NCI-H345 treated with DMSO at 0.1 percent for 48 hours (cell line): Measurements from ENCODE around the gene ZNF593OS.

ENCODE experiments used
- DNase-seq: peaks from one replicate; lab custom pipeline; 2025; ENCODE audit not compliant: unreplicated experiment; lab: John Stamatoyannopoulos, UW

ZNF593OS gene

GRCh38 chr1:26184883-26185282 lies 13.3 kb upstream of the ZNF593OS start:
- no peak for DNase-seq

- no peak for DNase-seq
These were observed 12.5 kb upstream of the ZNF593OS start for GRCh38 chr1:26184086-26184485.

GRCh38 chr1:26182383-26182696 lies 10.7 kb upstream of the ZNF593OS start:
- DNase-seq, result no peak

- DNase-seq, result no peak
These were observed 10.2 kb upstream of the ZNF593OS start for GRCh38 chr1:26181586-26182382.

GRCh38 chr1:26180010-26180506 lies 8.4 kb upstream of the ZNF593OS start:
- no peak for DNase-seq

GRCh38 chr1:26177182-26177684 lies 5.6 kb upstream of the ZNF593OS start, which contains the start of gene CNKSR1:
TSS of gene CNKSR1 (plus strand) at chr1:26177491. CDS start at chr1:26177548, 57 bp downstream.
- DNase-seq, result no peak

GRCh38 chr1:26175346-26175745 lies 3.7 kb upstream of the ZNF593OS start:
- DNase-seq, result no peak

GRCh38 chr1:26170472-26170821 lies 1.2 kb downstream of the ZNF593OS start:
- DNase-seq, result no peak

- peak; percentile 86 for DNase-seq
These were observed 1.8 kb downstream of the ZNF593OS start, which contains the start of gene ZNF593 for GRCh38 chr1:26169669-26170471. TSS of gene ZNF593 (plus strand) at chr1:26169908. CDS start at chr1:26169984, 76 bp downstream.

GRCh38 chr1:26169198-26169554 lies 2.5 kb downstream of the ZNF593OS start:
- DNase-seq, result no peak

GRCh38 chr1:26168410-26169197 lies 3.0 kb downstream of the ZNF593OS start, which contains the start of gene C1orf232:
TSS of gene C1orf232 (minus strand) at chr1:26168963. CDS start at chr1:26168499, 464 bp downstream.
- DNase-seq, result peak; percentile 31

GRCh38 chr1:26166719-26167281 lies 4.8 kb downstream of the ZNF593OS start:
- DNase-seq, result no peak

- no peak for DNase-seq
These were observed 6.5 kb downstream of the ZNF593OS start for GRCh38 chr1:26164861-26165842.

GRCh38 chr1:26164036-26164860 lies 7.4 kb downstream of the ZNF593OS start:
- no peak for DNase-seq

- no peak for DNase-seq
These were observed 8.0 kb downstream of the ZNF593OS start for GRCh38 chr1:26163684-26164035.

- DNase-seq, result no peak
These were observed 9.4 kb downstream of the ZNF593OS start for GRCh38 chr1:26162220-26162709.

- no peak for DNase-seq
These were observed 10.0 kb downstream of the ZNF593OS start for GRCh38 chr1:26161415-26162219.
